Stimulated activated CD8-positive, alpha-beta memory T cell treated with anti-CD3 and anti-CD28 coated beads, Interleukin-12 subunit alpha, Interleukin-12 subunit beta, amount 100 ng/mL, for 24 hours (primary cell): ENCODE data around the gene SIRPG.
"Not testable (repeated sequence)": the region's sequence is repeated elsewhere in the genome, so short reads cannot be mapped to it uniquely, and the experiment has no call there.

Experiments used
- DNase-seq: peaks from one replicate; pipeline ENCODE4 v3.0.0-alpha.2; 2020; ENCODE audit errors: extremely low read depth

SIRPG gene

DNA sequence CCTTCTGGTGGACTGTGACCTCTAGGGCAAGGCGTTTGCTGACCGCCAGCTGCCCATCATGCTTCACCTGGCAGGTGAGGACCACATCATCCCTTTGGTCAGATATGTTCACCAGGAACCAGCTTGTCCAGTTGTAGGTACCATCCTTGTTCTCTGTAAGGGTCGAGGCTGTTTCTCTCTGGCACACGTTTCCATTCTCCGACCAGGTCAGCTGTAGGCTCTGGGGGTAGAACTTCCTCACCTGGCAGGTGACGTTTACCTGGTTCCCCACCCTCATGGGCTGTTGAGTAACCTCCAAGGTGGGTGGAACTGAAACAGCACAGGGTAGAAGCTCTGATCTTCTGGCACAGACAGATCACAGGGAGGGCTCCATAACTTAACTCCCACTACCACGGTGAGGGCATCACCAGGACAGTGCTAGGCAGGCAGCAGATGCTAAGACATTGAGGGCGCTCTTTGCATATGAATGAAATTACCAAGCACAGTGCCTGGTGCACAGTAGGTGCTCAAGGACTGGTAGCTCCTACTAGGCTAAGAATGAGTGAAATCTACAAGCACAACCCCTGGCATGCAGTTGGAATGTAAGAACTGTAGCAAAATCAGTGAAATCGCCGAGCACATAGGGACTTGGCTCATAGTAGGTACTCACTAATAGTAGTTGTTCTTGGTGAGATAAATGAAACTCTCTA is 22.1 kb downstream of the SIRPG start:
- no peak for DNase-seq

DNA sequence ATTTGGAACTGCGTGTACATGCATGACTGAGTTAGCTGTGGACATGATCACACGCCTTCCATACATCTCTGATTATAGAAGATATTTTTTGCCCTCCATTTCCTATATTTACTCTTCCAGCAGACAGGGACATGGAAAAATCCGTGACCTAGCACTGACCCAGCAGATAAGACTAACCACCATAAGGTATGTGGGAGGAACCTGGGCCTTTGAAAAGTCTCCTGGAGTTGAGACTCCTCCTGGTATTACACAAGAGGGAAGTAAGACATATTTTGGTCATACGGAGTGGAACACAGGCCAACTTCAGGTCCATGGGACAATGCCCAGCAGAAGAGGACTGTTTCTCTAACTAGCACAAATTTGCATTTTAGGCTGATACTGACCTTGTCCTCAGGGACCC is 24.0 kb downstream of the SIRPG start:
- no peak for DNase-seq

DNA sequence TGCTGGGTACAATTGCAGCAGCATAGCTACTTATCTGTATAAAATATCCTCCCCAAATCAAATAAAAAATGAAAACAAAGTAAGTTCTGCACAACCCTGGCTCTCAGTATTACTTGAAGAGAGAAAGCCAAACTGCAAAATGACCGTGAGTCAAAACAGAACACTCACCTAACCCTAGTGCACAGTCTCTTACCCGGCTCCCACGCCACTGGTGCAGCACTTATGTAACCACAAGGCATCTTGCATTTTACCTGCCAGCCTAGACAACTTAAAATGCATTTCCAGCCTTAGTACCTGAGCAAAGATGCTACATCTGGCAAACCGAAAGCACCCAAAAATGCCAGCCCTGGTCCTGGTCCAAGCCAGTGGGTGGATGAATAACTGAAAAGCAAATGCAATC is 25.4 kb downstream of the SIRPG start:
- no peak for DNase-seq

DNA sequence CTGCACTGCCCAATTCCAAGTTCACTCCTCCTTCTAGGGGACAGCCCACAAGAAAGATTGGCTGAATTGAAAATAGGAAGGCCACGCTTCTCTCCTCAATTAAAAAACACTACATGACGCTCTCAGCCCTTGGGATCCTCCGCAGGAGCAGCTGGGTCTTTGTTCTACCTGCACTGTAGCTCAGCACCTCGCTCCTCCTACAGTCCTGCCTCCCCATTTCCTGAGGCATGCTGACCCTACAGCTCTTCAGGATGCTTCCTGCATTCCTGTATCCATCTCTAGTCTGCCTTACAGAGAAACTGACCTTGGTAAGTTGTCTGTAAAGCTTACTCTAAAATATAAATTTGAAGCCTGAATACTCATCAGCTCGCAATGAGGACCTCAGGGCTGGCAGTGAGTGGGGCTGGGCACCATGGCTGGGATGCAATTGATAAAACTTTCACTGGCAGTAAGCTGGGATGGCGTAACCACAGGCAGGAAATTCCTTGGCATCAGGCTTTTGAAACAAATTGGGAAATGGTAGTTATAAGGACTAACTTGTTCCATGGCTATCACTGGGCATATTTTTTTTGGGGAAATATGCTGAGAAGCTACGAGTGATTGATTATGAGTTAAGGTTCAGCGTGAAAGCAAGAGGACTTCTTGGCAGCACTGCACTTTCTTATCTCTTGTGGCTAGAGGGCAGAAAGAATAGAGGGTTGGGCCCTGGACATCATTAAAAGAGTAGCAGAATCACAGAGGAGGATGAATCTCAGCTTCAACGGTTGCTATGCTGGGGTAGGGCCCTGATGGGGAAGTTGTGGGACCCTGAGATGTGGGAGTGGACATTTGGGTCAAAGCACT is 26.0 kb downstream of the SIRPG start:
- no peak for DNase-seq

DNA sequence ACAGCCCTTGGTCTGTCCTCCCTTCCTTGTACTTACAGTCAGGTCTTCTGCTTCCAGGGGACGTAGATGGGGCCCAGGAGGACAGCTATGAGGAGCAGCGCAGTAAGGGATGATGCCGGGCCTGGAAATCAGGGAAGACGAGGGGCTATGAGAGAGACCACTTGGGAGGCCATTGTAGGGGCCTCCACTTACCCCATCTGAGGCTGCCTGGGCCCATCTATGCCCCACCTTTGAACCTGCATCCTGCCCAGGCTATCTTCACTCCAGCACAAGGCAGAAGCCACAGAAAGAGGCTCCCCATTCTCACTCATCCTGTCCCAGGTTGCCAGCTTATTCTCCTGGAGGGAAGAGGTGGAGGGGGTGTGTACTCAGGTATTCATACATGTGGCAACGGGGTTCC is 27.4 kb downstream of the SIRPG start:
- no peak for DNase-seq

DNA sequence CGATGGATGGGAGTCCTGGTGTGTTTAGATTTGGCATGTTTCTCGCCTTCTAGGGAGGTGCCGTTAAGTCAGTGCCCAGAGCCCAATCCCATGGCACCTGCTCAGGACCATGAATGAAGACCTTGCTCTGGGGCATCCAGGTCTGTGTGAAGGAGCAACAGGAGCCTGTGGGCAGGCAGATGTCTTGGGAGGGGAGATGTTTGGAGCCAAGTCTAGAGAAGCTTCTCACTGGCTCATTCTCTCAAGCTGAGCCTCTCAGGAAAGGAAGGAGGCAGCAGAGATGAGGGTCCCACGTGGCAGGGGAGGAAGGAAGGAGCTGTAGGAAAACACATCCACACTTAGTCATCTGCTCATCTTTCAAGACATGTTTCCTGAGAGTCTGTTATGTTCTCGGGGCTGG is 28.3 kb downstream of the SIRPG start:
- no peak for DNase-seq

DNA sequence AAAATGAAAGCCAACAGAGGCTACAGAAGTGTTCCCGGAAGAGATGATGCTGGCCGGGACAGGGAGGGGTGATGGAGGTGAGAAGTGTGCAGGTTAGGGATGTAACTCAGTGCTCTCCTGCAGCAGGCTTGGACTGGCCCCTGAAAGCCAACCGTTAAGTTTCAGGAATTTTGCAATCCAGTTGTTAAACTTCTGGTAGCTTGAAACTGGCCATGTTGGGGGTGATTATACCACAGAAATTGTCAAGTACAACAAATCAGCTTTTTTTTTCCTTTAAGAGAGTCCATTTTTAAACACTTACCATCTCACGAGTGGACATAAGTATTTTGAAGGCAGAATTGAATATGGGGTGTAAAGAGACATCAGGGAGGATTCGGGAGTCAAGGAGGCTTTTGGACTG is 29.0 kb downstream of the SIRPG start:
- no peak for DNase-seq

- no peak for DNase-seq
Observed at GRCh38 chr20:1627200-1627550, 30.4 kb downstream of the SIRPG start.

- DNase-seq: no peak
Observed at GRCh38 chr20:1626528-1627199, 30.9 kb downstream of the SIRPG start.

GRCh38 chr20:1625083-1625690 is 32.4 kb downstream of the SIRPG start:
- DNase-seq: no peak

- no peak for DNase-seq
Observed at GRCh38 chr20:1623501-1624205, 33.9 kb downstream of the SIRPG start.

- DNase-seq: no peak
Observed at GRCh38 chr20:1622450-1622849, 35.1 kb downstream of the SIRPG start.

GRCh38 chr20:1621316-1621715 is 36.3 kb downstream of the SIRPG start:
- no peak for DNase-seq

- DNase-seq: no peak
Observed at GRCh38 chr20:1619861-1620444, 37.6 kb downstream of the SIRPG start, which contains the start of gene SIRPB1. TSS of gene SIRPB1 (minus strand) at chr20:1620009. CDS start at chr20:1619944, 65 bp downstream.

DNA sequence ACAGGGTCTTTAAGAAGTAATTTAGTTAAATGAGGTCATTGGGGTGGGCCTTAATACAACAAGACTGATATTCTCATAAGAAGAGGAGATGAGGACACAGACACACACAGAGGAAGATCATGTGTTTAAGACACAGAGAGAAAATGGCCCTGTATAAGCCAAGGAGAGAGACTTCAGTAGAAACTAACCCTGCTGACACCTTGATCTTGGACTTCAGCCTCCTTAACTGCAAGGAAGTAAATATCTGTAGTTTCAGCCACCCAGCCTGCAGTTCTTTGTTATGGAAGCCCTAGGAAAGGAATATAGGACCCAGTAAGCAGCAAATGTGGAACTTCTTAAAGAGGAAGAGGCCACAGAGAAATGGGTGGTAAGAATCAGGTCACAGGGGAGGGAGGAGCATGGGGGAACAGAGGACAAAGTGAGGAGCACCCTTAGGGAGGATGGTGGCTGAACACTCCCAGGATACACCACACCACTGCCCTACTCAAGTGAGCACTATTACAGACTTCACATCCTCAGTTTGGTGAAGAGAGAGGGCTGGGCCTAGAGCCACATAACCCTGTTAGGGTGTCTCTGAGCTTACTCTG is 38.5 kb downstream of the SIRPG start:
- DNase-seq: no peak

- no peak for DNase-seq
Observed at GRCh38 chr20:1618479-1618878, 39.1 kb downstream of the SIRPG start.

DNA sequence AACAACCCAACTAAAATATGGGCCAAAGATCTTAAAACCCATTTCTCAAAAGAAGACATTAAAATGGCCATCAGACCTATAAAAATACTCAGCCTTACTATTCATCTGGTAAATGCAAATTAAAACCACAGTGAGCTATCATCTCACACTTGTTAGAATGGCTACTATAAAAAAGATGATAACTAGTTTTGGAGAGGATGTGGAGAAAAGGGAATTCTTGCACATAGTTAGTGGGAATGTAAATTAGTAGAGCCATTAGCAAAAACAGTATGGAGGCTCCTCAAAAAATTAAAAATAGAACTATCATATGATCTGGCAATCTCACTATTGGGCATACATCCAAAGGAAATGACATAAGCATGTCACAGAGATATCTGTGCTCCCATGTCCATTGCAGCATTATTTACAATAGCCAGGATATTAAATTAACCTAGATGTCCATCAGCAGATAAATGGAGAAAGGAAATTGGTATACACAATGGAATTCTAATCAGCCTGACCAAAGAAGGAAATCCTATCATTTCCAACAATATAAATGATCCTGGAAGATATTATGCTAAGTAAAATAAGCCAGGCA is 40.6 kb downstream of the SIRPG start:
- no peak for DNase-seq

- not testable (repeated sequence) for DNase-seq
Observed at GRCh38 chr20:1610404-1610803, 47.2 kb downstream of the SIRPG start.

GRCh38 chr20:1608678-1609347 is 48.8 kb downstream of the SIRPG start:
- DNase-seq: not testable (repeated sequence)

DNA sequence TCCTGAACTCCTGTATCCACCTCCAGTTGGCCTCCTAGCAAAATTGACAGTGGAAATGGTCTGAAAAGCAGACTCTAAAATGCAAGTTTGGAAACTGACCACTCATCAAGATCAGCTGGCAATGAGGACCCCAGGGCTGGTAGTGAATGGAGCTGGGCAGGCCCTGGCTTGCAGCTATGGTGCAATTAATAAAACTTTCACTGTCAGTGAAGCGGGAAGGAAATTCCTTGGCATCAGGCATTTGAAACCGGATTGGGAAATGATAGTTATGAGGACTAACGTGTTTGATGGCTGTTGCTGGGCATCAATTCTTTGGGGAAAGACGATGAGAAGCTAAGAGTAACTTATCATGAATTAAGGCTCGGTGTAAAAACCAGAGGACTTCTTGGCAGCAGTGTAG is 56.8 kb downstream of the SIRPG start:
- DNase-seq: no peak
